IMR-90 (cell line): ENCODE measurements around the gene NCOA3. TPM values are rescaled to one million over a fixed set of nuclear protein-coding genes. Genes with fewer than 3 reads are reported as not detected.

Source experiments
- ATAC-seq: fragments of 200-7000 bp; cut with Tn5 transposase; 2 replicates; pipeline ENCODE4 v1.9.1; 2020; ENCODE audit warnings: low read depth, mild to moderate bottlenecking, moderate library complexity
- BruUV-seq: library from RNA; stranded (reverse); fragments of 400-500 nt; replicated peaks from 2 replicates; lab custom pipeline; 2021; lab: Mats Ljungman, UMichigan
- CTCF ChIA-PET: fragments of 300-600 bp; formaldehyde crosslinking; extraction: SDS; loops from one replicate; lab custom pipeline; 2021; ENCODE audit warnings: antibody characterized with exemption; lab: Yijun Ruan, JAX
- POLR2A ChIA-PET: fragments of 300-600 bp; sonication (Branson Sonifier 250); formaldehyde crosslinking; loops from one replicate; lab custom pipeline; 2022; ENCODE audit warnings: antibody characterized with exemption; ENCODE audit not compliant: unreplicated experiment; lab: Charles Lee
- DNase-seq: peaks from one replicate; pipeline ENCODE4 v3.0.0; 2013
- H2AFZ ChIP-seq: replicated peaks from 2 replicates; pipeline ENCODE3; 2013; ENCODE audit warnings: low read length, mild to moderate bottlenecking; ENCODE audit not compliant: poor library complexity
- H2AK5ac ChIP-seq: 2 replicates; pipeline ENCODE4 v1.6.1; 2013; ENCODE audit warnings: low read depth, low read length, inconsistent platforms
- H2AK9ac ChIP-seq: replicated peaks from 2 replicates; pipeline ENCODE3; 2013; ENCODE audit warnings: mild to moderate bottlenecking, low read depth, low read length, moderate library complexity; ENCODE audit not compliant: poor library complexity
- H2BK120ac ChIP-seq: 2 replicates; pipeline ENCODE4 v1.6.1; 2013; ENCODE audit warnings: low read depth, low read length, inconsistent platforms
- H2BK15ac ChIP-seq: 3 replicates; pipeline ENCODE4 v1.6.1; 2013; ENCODE audit warnings: low read depth, low read length, inconsistent platforms
- H2BK20ac ChIP-seq: 2 replicates; pipeline ENCODE4 v1.6.1; 2013; ENCODE audit warnings: low read depth, mild to moderate bottlenecking, inconsistent platforms, low read length, moderate library complexity
- H2BK5ac ChIP-seq: 2 replicates; pipeline ENCODE4 v1.6.1; 2013; ENCODE audit warnings: mild to moderate bottlenecking, low read depth, low read length, inconsistent platforms; ENCODE audit not compliant: poor library complexity, severe bottlenecking
- H3K14ac ChIP-seq: replicated peaks from 2 replicates; pipeline ENCODE4 v1.6.1; 2013; ENCODE audit warnings: low read depth, low read length, inconsistent platforms
- H3K18ac ChIP-seq: 2 replicates; pipeline ENCODE4 v1.6.1; 2013; ENCODE audit warnings: low read depth, low read length, control low read depth
- H3K23ac ChIP-seq: 2 replicates; pipeline ENCODE4 v1.6.1; 2013; ENCODE audit warnings: low read depth, low read length, inconsistent platforms
- H3K27ac ChIP-seq: 2 replicates; pipeline ENCODE4 v1.5.1; 2013; ENCODE audit warnings: mild to moderate bottlenecking, control low read depth, low read length; ENCODE audit not compliant: insufficient read depth
- H3K27me3 ChIP-seq: 2 replicates; pipeline ENCODE4 v1.6.1; 2013; ENCODE audit warnings: low read length; ENCODE audit not compliant: control insufficient read depth, insufficient read depth
- H3K36me3 ChIP-seq: 2 replicates; pipeline ENCODE4 v1.6.1; 2013; ENCODE audit warnings: low read length, mixed read lengths; ENCODE audit not compliant: control insufficient read depth, insufficient read depth
- H3K4ac ChIP-seq: 2 replicates; pipeline ENCODE4 v1.6.1; 2013; ENCODE audit warnings: low read depth, low read length, inconsistent platforms
- H3K4me1 ChIP-seq: 2 replicates; pipeline ENCODE4 v1.6.1; 2013; ENCODE audit warnings: low read length, mixed read lengths; ENCODE audit not compliant: control insufficient read depth, insufficient read depth
- H3K4me2 ChIP-seq: 2 replicates; pipeline ENCODE4 v1.6.1; 2013; ENCODE audit warnings: low read depth, mild to moderate bottlenecking, control low read depth, low read length, moderate library complexity
- H3K4me3 ChIP-seq: 2 replicates; pipeline ENCODE4 v1.5.1; 2013; ENCODE audit warnings: low read depth, mild to moderate bottlenecking, control low read depth, low read length, moderate library complexity; ENCODE audit not compliant: insufficient read depth
- H3K56ac ChIP-seq: 2 replicates; pipeline ENCODE4 v1.6.1; 2013; ENCODE audit warnings: low read length, inconsistent platforms; ENCODE audit not compliant: insufficient read depth; ENCODE audit errors: extremely low read depth
- H3K79me1 ChIP-seq, 2 experiments: 2 replicates each; pipeline ENCODE4 v1.6.1; 2013; ENCODE audit warnings: low read length in 2 of 2, inconsistent platforms in 1 of 2, low read depth in 1 of 2
- H3K9ac ChIP-seq: 2 replicates; pipeline ENCODE4 v1.6.1; 2013; ENCODE audit warnings: low read depth, low read length, control low read depth
- H3K9me1 ChIP-seq: 2 replicates; pipeline ENCODE4 v1.6.1; 2013; ENCODE audit warnings: low read length, inconsistent platforms; ENCODE audit not compliant: insufficient read depth
- H3K9me3 ChIP-seq: 2 replicates; pipeline ENCODE4 v1.6.1; 2013; ENCODE audit warnings: low read length; ENCODE audit not compliant: control insufficient read depth, insufficient read depth
- H4K20me1 ChIP-seq: 2 replicates; pipeline ENCODE4 v1.6.1; 2013; ENCODE audit warnings: low read length, inconsistent platforms; ENCODE audit not compliant: insufficient read depth
- H4K5ac ChIP-seq: 2 replicates; pipeline ENCODE4 v1.6.1; 2013; ENCODE audit warnings: mild to moderate bottlenecking, low read depth, low read length, control low read depth
- H4K8ac ChIP-seq, 2 experiments: 2 replicates each; pipeline ENCODE4 v1.6.1; 2013; ENCODE audit warnings: low read depth in 2 of 2, low read length in 2 of 2, control low read depth in 1 of 2, inconsistent platforms in 1 of 2
- H4K91ac ChIP-seq: 2 replicates; pipeline ENCODE4 v1.6.1; 2013; ENCODE audit warnings: low read depth, low read length, inconsistent platforms; ENCODE audit not compliant: insufficient read depth
- BHLHE40 ChIP-seq: fragments of 150-350 bp; IDR thresholded peaks from 2 replicates; pipeline ENCODE4 v1.6.1; 2016; ENCODE audit warnings: mild to moderate bottlenecking, low read depth, low read length
- CEBPB ChIP-seq: IDR thresholded peaks from 2 replicates; pipeline ENCODE4 v1.6.1; 2012; ENCODE audit warnings: low read depth, low read length, improper control_type of control experiment
- ELK1 ChIP-seq: fragments of 150-350 bp; IDR thresholded peaks from 2 replicates; pipeline ENCODE4 v1.6.1; 2016; ENCODE audit warnings: low read depth, mild to moderate bottlenecking, low read length, moderate library complexity, borderline replicate concordance
- MAZ ChIP-seq: IDR thresholded peaks from 2 replicates; pipeline ENCODE4 v1.6.1; 2012; ENCODE audit warnings: low read depth, mild to moderate bottlenecking, low read length, improper control_type of control experiment, moderate library complexity, borderline replicate concordance
- RFX5 ChIP-seq: IDR thresholded peaks from 2 replicates; pipeline ENCODE4 v1.8.0; 2012; ENCODE audit warnings: low read depth, mild to moderate bottlenecking, low read length, moderate library complexity
- USF2 ChIP-seq: fragments of 150-350 bp; IDR thresholded peaks from 2 replicates; pipeline ENCODE4 v1.6.1; 2017; ENCODE audit warnings: mild to moderate bottlenecking, antibody characterized with exemption, low read length, low read depth
- WGBS, 2 experiments: methylation state at CpG; one replicate each; pipeline versions ENCODE4 v1.1.5 to v1.1.7; 2013; ENCODE audit warnings: missing lambda C conversion rate in 2 of 2; ENCODE audit not compliant: insufficient read length in 1 of 2; ENCODE audit errors: extremely low coverage in 2 of 2; 5-methylcytosine and 5-hydroxymethylcytosine counted together
- dilution Hi-C: fragments of 300-500 bp; cut with HindIII; formaldehyde crosslinking; loops from one replicate; pipeline ENCODE4 v1.14.3; 2018; ENCODE audit warnings: low sequenced_read_pairs; ENCODE audit not compliant: unreplicated experiment
- in situ Hi-C: fragments of 300-500 bp; cut with MboI; formaldehyde crosslinking; loops from 3 replicates; pipeline ENCODE4 v1.14.3; 2019; ENCODE audit warnings: low sequenced_read_pairs, inconsistent platforms, mixed read lengths
- intact Hi-C: fragments of 100-400 bp; cut with micrococcal nuclease; formaldehyde crosslinking; loops from 2 replicates; pipeline ENCODE4 v1.10.0; 2022
- polyA plus RNA-seq, 3 experiments: library from polyadenylated mRNA; depleted of rRNA; stranded (reverse); fragments of >200 nt; gene quantifications; 2 replicates each; pipeline ENCODE4 v1.2.3, GENCODE V29; 2012; ENCODE audit warnings: low replicate concordance in 1 of 3
- total RNA-seq: library from RNA; depleted of rRNA; stranded (reverse); fragments of >200 nt; gene quantifications from 2 replicates; pipeline ENCODE4 v1.2.3, GENCODE V29; 2012

Gene NCOA3
- total and polyA plus RNA-seq, 2 of the 4 experiments (the other 2 are of a cell fraction), result 8.8 to 29.0 TPM

DNA sequence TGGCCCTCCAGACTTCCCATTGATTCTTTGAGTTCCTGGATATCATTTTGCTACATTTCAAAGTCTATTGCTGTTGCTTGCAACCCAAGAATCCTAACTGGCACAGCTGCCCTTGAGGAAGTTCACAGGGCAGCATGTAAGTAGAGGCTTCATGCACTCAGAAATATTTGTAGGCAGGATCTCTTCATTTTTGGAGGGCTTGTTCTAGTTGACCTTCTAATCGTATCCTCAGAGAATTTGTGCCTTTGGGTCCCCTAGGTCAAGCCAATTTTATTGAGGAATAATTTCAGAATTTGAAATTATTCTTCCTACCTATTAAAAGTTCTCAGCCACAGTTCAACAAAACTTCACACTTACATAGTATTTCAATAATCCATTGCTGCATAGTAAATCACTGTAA lies 5.6 kb upstream of the NCOA3 start:
- no peak overlapping the region for H3K18ac ChIP-seq
- POLR2A ChIA-PET, result no interaction called here
- no peak overlapping the region for H3K14ac ChIP-seq
- H3K4me1 ChIP-seq, result peaks cover 8% of the 10 kb centered on the region
- H2AK9ac ChIP-seq, result no peak overlapping the region
- no peaks in the 10 kb centered on the region for H3K27me3 ChIP-seq
- DNase-seq (no peak), ATAC-seq (no peak)
- H3K56ac ChIP-seq, result no peak overlapping the region
- no peak overlapping the region for H3K4me3 ChIP-seq
- no peak overlapping the region for H2AFZ ChIP-seq
- H4K8ac ChIP-seq, result no peak overlapping the region
- H4K91ac ChIP-seq, result no peak overlapping the region
- H3K23ac ChIP-seq, result no peak overlapping the region
- dilution Hi-C loops, result no loop called here
- H3K4ac ChIP-seq, result no peak overlapping the region
- H3K27ac ChIP-seq, result no peak overlapping the region
- H3K9me1 ChIP-seq, result no peaks in the 10 kb centered on the region
- no peak overlapping the region for H2BK120ac ChIP-seq
- H2BK5ac ChIP-seq, result no peak overlapping the region
- H3K4me2 ChIP-seq, result no peak overlapping the region
- no peak overlapping the region for H2BK15ac ChIP-seq
- H4K5ac ChIP-seq, result no peak overlapping the region
- no peaks in the 10 kb centered on the region for H3K36me3 ChIP-seq
- no peak overlapping the region for H3K9ac ChIP-seq
- intact Hi-C loops, result no loop called here
- H2BK20ac ChIP-seq, result no peak overlapping the region
- no peaks in the 10 kb centered on the region for H4K20me1 ChIP-seq
- WGBS, 2 experiments, result no CpG with 5 or more reads among the region's 1 CpG
- H2AK5ac ChIP-seq, result no peak overlapping the region
- H3K79me1 ChIP-seq, result 0 out of 4 replicates have a peak, but pooled peaks cover 0 to 1% of the 10 kb centered on the region in 2 experiments
- BruUV-seq, result no TSS peak
- H3K9me3 ChIP-seq, result no peaks in the 10 kb centered on the region
- CTCF ChIA-PET, result no interaction called here
- in situ Hi-C loops, result no loop called here
- no peak for TF ChIP-seq BHLHE40
- TF ChIP-seq MAZ, result no peak
- no peak for TF ChIP-seq RFX5
- no peak for TF ChIP-seq CEBPB
- no peak for TF ChIP-seq ELK1
- TF ChIP-seq USF2, result no peak
